HG03342 (cell line): ENCODE measurements around the gene PFDN6.

ENCODE experiments used
- ATAC-seq: cut with Tn5 transposase; IDR thresholded peaks from one replicate; pipeline ENCODE4 v1.9.1; 2021; ENCODE audit warnings: mild to moderate bottlenecking, moderate library complexity; ENCODE audit not compliant: unreplicated experiment

The PFDN6 gene

DNA sequence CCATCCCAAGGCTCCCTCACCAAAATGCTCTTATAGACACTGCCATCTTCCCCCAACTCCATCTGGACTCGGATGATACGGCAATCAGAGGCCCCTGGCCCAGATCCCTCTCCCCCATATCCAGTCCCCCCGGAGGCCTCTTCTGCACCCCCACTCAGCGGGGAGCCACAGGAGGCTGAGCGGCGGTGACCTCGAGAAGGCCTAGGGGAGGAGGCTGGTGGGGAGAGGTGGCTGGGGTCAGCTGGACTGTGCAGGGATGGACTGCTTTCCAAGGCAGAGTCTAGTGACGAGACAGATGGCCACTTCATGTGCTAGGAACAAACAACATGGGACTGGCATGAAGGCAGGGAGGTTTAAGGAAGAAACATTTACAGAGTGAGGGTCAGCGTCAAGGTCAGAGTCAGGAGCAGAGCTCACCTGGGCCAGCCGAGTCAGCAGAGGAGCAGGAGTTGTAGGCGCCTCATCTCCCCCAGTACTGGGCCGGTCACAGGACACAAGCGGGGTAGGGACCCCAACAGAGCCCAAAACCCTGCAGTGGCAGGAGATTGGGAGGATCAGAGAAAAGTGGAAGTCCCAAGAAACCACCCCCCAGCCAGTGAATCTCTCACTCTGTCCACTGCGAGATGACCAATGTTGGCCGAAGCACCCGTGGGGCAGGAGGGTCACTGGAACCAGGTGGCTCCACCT, 3.7 kb downstream of the PFDN6 start:
- no peak for ATAC-seq

DNA sequence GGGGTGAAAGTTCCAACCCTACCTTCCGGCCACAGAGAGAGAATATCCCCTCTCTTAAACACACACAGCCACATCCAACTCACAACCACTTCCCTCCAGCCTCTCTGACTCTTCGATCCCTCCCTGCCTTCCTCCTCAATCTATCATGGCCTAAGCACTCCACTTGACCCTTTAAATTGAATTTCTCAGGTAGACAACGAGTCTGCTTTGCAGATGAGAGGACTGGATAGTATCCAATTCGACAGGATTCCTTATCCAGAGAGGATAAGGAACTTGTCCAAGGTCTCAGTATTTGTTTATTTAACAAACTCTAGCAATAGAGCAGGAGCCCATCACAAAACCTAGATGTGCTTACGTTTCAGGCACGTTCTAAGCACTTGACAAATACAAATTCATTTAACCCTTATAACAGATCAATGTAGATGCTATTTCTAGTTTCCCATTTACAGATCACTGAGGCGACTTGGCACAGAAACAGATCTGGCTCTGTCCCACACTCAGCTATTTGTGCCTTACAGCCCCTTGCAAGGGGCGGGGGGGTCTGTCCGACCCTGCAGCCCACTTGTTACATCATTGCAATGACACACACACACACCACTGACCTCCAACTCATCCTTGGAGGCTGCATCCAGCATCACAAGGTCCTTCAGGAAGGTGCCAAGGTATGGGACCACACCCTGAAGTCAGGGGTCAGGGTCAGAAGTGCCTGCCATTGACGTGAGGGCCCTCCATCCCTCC, 4.9 kb downstream of the PFDN6 start:
- no peak for ATAC-seq

DNA sequence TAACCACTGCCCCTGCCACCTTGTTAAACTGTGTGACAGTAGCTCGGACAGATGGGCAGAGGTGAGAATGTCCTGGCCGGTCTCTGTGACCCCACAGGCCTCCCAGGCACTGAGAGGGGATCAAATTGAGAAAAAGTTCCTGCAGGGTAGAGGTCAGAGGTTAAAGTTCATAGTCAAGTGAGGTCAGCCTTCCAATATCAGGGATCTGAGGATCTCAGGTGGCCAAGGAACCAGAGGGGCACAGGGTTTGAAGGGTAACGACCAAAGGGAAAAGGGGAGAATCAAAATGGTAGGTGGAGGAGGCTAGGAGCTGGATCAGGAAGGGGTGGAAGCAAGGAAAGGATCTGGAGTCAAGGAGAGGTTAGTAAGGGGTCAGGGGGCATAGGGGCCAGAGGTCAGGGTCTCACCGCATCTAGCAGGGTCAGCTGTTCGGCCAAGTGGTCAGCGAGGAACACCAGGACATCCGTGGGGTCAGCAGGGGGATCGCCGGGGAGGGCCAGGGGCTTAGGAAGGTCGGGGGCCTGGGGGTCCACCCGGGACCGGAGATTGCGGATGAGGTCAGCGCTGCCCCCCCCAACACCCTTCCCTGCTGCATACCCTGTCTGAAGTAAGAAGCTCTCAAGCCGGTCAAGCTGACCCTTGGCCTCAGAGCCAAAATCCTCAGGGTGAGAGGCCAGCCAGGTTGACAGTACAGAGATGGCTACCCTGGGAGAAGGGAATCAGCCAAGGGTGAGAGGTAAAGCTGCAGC, 6.4 kb downstream of the PFDN6 start:
- no peak for ATAC-seq

DNA sequence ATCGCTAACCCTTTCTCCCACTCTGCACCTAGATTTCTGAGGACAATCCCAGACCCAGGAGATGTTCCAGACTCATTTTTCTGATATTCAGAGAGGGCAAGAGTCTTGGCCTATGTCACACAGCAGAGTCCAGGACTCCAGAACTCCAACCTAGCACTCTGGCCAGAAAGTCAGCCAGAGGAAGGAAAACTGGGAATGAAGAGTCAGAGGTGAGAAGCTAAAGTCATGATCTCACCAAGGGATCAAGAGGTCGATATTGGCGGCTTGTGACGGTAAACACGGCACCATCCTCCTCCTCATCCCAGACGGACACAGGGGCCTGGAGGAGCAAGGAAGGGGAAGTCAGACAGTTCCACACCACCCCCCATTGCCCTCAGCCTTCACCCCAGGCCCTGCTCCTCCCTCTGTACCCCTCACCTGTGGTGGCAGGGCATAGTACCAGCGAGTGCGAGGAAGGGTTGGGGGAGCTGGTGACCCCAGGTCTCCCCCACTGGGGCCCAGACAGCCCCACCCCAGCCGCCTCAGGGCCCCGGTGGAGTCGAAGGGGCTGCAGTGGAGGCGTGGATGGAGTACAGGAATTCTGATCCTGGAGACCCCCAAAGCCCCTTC, 7.5 kb downstream of the PFDN6 start:
- ATAC-seq, result no peak

DNA sequence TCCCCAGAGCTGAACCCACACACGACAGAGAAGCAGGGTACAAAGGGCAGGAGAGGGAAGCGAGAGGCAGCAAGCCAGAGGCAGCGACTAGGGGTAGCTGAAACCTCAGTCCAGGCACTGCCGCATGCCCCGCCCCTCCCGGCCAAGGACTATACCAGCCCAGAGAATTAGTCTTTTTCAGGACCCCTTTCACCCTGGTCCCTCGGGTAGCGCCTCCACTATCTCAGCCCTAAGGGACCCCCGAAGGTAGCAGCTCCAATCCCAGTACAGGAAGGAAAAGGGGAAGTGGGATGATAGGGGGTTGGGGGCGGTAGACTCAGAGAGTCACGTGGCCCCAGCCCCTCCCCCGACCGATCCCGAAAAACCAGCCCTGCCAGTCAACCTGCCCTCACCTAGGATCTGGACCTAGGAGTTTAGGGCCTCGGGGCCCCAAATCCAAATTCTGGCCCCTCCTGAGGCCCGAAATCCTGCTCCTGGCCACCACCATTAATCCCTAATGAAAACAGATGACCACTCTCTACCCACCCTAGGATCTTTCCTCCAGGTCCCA, 8.1 kb downstream of the PFDN6 start:
- ATAC-seq, result no peak

DNA sequence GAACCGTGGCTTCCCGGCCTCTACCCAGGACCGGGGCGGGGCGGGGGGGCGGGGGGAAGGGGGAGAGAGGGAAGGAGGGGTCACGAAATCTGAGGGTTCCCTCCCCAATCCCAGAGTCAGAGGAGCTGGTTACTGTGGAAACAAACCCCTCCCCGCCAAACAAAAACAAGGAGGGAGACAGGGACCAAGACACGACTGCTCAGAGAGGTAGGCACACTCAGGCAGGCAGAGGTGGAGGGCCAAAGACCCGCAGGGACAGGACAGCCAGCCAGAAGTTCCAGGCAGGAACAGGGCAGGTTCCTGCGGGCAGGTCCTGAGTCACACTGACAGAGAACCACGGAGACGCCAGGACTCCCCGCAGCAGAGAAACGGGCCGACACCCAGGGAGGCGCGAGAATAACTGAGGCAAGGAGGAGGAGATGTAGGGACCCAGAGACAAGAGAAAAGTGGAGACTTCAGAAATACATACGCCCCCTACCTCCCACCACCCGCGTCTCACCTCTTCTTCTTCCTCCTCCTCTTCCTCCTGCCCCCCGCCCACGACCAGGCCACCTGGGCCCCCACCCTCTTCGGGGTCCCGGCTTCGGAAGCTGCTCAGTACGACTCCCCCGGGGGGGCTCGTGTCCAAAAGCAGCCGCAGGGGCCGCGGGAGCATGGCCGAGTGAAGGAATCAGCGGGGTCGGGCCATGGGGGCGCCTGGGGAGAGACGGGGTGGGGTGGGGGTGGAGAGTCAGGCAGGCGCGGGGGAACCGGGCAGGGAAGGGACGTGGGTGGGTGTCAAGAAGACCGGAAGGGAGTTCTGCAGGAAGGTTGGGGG, 8.8 kb downstream of the PFDN6 start:
- peak; percentile 29 for ATAC-seq

DNA sequence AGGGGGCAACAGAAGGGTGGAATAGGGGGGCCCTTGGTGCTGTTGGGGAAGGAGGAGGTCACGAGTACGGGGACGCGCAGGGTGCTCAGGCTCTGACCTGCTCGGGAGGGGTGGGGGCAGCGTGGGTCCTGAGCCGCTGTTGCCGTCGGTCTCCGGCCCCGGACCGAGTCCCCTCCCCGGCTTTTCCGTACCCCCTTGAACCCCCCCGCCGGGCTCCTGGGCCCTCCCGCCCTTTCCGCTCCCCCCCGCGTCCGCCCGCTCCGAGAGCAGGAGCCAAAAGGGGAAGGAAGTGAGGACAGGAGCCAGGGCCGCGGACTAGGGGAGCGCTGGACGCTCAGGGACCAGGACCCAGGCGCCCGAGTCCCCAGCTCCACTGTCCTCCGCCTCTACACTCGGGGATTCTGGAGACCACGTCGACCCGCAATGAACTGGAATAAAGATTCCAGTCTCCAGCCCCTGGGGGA, 9.4 kb downstream of the PFDN6 start, which contains the start of gene RGL2:
RGL2 (minus strand) TSS at position 170 of the 464 bp plus-strand sequence. CDS start 332 bp downstream, outside the sequence.
- ATAC-seq, result peak; percentile 13

DNA sequence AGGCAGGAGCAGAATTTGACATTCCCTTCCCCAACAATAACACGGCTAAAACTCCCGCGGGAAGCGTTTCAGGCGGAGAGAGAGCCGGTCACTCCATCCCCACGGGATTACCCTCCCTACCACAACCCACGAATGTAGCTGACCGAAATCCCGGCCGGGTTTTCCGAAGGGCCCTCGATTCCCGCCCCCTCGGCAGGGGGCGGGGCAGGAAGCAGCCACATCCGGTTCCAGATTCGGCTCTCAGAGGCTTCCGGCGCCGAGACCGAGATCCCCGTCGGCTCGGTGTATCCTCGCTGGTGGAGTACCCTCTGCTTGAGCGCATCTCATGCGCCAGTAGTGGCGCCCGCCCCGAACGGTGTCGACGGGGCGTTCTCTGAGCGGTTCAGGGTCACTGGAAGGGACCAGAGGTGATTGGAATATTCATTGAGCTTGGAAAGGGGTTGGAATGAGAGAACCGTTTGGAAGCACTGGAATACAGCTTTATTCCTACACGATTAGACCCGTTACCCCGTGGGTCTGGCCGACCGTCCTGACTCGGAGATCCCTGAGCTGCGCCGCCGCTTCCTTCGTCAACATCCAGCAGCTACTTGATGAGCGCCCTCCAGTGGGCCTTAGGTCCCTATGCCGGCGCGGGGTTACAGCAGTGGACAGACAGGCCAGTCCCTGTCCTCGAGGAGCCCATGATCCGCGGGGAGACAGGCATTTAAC, 10.0 kb downstream of the PFDN6 start:
- peak; percentile 71 for ATAC-seq

DNA sequence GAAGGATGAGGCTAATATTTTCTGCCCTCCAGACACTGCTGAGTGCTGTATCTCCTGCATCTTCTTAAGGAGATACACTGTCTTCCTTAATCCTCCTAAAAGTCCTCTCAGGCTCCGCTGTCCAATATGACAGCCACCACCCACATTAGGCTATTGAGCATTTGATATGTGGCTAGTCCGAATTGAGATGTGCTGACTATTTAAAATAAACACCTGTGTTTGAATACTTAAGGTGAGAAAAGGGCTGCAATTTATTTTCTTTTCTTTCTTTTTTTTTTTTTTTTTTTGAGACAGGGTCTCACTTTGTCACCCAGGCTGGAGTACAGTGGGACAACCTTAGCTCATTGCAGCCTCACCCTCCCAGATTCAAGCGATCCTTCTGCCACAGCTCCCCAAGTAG, 12.5 kb downstream of the PFDN6 start:
- no peak for ATAC-seq

DNA sequence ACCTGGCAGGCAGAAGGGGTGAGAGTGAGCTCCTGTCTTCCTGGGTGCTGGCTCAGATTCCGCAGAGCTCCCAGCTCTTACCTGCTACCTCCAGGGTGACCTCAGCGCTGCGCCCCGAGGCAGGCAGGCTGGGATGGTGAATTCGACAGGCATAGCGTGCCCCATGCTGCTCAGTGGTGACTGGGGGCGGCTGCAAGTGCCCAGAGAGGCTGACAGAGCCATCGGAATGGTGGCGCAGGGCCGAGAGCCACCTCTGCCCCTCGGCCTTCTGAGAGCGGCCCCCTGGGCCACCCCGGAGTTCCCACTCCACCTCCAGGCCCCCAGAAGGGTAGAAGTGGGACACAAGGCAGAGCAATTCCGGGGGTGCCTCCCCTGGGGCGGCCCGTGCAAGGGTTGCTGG, 14.8 kb downstream of the PFDN6 start:
- no peak for ATAC-seq

DNA sequence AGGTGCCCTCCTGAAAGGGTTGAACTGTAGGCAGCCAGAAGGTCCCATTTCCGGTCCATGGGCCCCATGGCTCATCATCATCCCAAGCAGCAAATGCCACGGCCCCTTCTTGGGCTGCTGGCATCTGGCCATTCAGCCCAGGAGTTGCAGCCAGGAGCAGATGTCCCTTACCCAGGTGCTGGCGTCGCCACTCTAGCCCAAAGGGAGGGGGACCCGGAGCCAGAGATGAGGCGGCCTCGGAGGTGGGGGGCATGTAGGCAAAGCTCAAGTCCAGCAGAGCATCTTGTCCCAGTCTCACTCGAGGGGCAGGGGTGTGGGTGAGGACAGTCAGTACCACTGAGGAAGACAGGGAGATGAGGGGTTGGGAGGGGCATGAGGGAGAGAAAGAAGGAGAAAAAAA, 15.7 kb downstream of the PFDN6 start:
- ATAC-seq, result no peak

DNA sequence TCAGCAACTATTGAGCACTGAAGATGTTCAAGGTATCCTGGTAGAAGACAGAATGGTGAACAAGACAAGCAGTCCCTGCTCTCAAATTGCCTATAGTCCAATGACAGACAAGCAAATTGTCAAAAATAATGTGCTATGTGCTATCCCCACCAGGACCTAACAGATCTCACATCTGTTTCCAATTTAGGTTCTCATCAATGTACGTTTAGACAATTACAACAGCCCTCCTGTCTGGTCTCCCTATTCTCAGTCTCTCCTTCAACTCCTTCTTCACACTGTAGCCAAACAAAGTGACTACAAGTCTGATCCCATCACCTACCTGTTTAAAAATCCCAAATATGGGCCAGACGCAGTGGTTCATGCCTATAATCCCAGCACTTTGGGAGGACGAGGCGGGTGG, 17.0 kb downstream of the PFDN6 start:
- no peak for ATAC-seq

DNA sequence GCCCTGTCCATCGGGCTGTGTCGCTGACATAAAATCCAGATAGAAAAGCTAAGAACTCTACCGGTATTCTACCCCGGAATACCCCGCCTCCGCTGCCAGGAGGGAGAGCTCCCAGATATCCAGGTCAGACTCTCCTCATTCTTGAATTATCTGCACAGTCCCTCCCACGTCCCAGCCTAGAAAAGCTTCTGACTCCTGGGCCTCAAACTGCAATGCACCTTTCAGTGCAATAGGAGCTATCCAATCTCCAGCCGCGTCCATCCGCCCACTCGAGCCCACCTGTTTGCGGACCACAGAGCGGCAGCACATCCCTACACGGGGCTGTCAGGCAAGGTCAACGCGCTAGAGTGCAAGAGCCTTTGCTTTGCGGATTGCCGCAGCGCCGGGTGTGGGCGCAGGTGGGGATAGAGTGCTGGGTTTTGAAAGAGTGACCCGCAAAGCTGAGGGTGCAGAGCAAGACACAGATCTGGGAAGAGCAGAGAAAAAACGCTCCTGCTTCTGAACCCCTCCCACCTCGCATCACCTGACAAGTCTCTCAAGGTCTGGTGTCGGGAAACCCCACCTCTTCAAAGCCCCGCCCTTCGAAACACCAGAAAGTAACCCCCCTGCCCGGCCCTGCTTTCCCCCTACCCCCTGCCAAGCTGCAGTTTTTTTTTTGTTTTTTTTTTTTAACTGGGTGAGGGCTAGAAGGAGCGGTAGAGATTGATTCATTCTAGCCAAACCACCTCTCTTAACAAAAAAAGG, 23.1 kb downstream of the PFDN6 start:
- ATAC-seq, result no peak

DNA sequence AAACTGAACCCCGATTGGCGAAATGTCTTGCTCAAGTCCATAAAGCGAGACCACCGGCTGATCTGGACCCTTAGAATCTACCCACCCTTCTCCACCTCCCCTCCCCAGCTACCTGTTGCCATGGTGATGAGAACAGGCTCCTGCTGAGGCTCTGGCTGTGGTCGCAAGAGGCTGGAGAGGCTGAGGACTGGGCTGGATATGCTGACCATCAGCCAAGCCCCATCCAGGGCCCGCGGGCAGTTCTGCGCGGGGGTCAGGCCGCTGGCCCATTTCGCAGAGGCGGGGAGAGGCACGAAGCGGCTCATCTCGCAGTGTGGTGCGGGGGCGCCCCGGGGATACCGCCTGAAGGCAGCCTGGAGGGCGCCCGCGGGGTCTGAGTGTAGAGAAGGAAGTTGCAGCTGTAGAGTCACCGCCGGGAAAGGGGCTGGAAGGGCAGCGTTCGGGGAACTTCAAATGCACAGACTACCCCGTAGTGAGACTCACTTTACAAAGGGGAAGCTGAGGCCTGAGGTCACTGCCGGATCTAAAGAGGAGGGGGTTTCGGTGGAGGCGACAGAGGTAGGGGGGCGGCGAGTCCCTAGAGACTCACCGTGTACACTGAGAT, 23.8 kb downstream of the PFDN6 start:
- ATAC-seq, result peak; percentile 1

DNA sequence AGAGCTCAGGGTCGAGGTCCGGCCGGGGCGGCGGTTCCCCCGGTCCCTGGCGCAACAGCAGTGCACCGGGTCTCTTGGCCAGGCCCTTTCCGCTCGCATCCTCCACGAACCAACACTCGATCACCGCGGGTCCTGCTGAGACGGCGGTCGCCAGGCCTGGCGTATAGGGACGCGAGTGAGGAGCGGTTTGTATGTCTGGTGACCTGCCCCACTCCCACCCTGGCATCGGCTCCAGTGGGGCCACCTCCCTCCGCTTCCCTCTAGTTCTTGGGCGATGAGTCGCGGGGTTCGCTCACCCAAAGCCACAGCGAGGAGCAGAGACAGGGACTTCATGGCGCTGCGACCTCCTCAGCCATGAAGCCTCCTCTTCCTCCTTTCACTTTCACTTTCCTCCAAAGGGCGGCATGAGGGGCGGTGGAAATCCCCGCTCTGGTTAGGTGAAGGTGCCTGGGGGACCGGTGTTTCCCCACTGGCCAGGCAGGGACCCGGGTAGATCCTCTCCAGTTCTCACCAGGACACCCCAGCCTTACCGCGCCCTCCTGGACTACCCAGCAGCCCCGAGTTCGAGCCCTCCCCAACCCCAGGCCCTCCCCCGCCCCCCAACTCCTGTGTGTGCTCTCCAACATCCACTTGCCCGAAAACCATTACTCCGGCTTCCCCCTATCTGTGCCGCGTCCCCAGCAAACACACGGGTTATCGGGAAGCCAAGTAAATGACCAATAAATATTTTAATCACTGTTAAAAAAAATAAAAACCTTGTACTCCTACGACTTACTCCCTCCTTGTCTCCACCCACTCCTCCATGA, 24.5 kb downstream of the PFDN6 start, which contains the start of gene TAPBP:
TAPBP (minus strand) TSS at position 370 of the 806 bp plus-strand sequence; CDS start at position 333, 37 bp downstream.
- peak; percentile 40 for ATAC-seq

DNA sequence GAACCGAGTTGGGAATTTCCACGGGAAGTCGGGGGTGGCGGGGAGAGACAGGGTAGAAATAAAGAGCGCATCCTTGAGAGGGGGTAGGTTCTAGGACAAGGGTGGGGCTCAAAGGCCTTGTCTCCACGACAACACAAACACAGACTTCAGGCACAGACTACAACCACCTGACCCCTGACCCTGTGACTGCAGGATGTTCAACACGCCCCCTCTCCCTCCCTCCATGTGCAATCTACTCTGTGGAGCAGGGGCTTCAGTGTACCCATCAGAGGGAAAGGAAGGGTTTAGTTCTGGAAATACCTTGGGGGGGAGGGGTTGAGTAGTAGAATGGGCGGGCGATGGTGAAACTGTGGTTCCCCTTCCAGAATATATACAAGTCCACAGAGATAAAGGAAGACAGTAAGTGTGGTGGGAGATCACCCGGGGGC, 25.1 kb downstream of the PFDN6 start:
- no peak for ATAC-seq
